ENCODE data around the gene EWSR1.

Gene EWSR1

DNA sequence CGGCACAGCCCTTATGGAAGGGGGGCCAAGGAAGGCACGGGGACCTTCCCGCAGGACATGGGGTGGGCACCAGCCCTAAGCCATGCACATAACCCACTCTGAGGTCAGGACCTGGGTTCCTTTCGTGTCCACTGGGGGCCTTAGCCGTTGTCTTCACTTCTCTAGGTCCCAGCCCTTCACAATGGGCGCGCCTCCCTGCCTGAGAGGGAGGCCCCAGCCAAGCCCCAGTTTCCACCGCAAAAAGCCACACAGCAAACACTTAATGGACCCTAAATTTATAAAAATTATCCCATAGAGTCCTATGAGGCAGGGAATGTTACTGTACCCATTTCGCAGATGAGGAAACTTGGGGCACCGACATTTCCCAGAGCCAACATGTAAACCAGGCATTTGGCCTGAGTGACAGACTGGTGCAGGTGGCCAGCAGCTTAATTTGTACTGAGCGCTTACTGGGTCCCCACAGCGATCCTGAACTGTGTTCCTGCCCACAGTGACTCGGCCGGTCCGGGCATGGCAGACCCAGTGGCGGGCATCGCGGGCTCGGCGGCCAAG is 39.6 kb downstream of the EWSR1 start:
- no peak for DNase-seq

DNA sequence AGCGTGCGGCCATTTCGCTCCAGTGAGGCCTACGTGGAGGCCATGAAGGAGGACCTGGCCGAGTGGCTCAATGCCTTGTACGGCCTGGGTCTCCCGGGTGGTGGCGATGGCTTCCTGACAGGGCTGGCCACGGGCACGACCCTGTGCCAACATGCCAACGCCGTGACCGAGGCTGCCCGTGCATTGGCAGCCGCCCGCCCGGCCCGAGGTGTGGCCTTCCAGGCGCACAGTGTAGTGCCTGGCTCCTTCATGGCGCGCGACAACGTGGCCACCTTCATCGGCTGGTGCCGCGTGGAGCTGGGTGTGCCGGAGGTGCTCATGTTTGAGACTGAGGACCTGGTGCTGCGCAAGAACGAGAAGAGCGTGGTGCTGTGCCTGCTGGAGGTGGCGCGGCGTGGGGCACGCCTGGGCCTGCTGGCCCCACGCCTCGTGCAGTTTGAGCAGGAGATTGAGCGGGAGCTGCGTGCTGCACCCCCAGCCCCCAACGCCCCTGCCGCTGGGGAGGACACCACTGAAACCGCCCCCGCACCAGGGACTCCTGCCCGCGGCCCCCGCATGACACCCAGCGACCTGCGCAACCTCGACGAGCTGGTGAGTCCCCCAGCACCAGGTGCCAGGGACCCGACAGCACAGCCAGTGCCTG is 40.2 kb downstream of the EWSR1 start:
- no peak for DNase-seq

DNA sequence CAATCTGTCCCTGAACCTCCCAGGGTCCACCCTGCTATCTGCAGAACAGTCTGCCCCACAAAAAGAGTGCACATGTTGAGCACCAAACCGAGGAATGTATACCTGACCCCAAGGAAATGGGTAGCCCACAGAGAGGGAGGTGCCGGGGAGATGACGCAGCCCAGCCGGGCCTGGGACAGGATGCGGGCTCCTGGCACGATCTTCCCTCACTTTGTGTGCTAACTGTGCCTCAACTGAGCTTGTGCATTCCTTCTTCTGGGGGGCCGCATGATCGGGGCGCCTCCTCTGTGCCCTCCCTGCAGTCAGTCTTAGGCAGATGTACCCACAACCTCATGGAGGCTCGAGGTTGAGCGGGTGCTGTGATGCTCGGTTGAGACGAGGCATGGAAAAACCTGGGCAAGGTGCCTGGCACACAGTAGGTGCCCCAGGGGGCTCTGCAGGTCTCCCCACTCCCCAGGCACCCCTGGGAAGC is 40.8 kb downstream of the EWSR1 start:
- DNase-seq = no peak

DNA sequence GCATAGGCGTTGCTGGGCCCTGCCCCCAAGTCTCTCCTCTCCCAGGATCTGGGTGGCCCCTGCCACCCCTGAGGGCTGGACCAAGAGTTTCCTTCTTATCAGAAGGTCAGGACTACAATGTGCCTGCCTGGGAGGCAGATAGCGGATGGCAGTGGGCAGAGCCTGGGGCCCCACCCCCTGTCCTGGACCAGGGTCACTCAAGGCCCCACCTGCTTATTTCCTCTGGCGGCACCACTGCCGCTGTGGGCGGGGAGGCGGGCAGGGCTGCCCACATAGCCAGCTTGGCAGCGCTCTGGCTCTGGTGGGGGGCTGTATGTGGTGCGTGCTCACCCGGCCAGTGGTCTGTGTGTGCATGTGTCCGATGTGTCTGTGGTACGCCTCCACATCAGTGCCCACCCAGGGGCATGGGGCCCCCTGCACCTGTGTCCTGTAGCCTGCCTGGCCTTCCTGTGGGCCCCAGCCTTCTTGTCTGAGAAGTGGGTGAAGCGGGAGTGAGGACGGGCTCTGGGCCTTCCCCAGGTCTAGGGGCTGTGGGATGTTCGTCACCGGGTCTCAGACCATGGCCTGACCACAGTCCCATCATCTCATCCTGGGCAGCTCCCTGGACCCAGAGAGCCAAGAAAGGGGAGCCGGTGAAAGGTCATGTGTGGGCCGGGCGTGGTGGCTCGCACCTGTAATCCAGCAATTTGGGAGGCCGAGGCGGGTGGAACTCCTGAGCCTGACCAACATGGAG is 41.4 kb downstream of the EWSR1 start:
- no peak for DNase-seq

DNA sequence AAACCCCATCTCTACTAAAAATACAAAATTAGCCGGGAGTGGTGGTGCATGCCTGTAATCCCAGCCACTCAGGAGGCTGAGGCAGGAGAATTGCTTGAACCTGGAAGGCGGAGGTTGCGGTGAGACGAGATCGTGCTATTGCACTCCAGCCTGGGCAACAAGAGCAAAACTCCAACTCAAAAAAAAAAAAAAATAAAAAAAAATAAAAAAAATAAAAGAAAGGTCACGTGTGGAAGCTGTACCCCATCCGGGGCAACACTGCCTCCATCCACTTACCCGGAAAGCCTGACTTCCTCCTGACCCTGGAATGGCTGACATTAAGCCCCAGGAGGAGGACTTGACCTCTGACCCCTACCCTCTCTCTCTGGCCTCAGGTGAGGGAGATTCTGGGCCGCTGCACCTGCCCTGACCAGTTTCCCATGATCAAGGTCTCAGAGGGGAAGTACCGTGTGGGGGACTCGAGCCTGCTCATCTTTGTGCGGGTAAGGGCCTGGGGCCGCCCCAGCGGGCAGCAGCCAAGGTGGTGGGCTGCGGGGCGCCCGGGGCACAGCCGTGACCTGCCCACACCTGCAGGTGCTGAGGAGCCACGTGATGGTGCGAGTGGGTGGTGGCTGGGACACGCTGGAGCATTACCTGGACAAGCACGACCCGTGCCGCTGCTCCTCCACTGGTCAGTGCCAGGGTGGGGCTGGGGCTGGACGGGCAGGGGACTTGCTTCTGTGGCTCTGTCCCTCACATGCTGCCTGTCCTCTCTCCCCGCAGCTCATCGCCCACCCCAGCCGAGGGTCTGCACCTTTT is 42.2 kb downstream of the EWSR1 start:
- DNase-seq = no peak

DNA sequence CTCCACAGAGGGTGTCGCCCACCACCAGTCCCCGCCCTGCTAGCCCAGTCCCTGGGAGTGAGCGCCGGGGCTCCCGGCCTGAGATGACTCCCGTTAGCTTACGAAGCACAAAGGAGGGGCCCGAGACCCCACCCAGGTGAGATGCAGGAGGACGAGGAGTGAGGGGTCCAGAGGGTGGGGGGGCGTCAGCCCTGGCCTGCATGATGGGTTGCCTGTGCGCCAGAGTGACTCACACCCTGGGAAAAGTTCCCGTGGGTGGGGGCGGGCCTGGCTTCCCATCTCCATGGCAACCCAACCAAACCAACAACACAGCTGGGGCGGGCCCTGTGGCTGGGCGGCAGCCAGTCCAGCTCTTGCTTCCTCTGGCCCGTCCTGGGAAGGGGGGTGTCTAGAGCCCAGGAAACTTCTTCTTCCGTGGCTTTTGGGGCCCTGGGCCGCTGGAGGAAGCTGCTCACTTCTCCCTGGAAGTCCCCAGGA is 42.8 kb downstream of the EWSR1 start:
- peak; percentile 63 for DNase-seq

DNA sequence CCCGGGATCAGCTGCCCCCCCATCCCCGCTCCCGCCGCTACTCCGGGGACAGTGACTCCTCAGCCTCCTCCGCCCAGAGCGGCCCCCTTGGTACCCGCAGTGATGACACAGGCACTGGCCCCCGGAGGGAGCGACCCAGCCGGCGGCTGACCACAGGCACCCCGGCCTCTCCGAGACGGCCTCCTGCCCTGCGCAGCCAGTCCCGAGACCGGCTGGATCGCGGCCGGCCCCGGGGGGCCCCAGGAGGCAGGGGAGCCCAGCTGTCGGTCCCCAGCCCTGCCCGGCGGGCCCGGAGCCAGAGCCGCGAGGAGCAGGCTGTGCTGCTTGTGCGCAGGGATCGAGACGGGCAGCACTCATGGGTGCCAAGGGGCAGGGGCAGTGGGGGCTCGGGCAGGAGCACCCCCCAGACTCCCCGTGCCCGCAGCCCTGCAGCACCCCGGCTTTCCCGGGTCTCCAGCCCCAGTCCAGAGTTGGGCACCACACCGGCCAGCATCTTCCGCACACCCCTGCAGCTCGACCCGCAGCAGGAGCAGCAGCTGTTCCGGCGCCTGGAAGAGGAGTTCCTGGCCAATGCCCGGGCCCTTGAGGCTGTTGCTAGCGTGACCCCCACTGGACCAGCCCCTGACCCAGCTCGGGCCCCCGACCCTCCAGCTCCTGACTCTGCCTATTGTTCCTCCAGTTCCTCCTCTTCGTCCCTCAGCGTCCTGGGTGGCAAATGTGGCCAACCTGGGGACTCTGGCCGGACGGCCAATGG is 43.6 kb downstream of the EWSR1 start:
- no peak for DNase-seq

DNA sequence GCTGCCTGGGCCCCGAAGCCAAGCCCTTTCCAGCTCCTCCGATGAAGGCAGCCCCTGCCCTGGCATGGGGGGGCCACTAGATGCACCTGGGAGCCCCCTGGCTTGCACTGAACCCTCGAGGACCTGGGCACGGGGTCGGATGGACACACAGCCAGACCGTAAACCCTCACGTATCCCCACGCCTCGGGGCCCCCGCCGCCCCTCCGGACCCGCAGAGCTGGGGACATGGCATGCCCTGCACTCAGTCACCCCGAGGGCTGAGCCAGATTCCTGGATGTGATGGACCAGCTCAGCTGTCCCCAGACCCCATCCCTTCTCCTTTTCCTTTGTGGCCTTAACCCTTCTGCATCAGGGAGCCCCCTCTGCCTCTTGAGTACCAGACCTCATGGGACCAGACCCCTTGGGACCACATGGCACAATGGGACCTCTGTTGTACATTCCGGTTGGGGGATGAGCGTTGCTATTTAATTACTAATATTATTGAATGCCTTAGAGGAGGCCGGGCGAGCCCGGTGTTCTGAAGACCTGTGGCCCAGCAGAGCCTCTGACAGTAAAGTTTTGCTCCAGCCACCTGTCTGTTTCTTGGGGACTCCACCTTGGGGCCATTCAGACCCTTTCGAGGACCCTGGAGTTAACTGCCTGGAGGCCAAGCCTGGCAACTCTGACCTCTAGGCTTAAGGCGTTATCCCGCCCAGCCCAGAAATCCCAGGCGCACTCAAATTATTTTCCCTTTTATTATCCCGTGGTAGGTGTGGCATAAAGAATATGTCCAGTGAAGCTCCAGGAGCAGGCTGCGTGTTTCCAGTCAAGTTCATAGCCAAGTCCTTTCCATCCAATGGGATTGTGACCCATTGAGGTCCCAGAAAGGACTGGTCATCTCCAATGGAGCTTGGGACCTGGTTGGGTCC is 44.4 kb downstream of the EWSR1 start:
- no peak for DNase-seq

DNA sequence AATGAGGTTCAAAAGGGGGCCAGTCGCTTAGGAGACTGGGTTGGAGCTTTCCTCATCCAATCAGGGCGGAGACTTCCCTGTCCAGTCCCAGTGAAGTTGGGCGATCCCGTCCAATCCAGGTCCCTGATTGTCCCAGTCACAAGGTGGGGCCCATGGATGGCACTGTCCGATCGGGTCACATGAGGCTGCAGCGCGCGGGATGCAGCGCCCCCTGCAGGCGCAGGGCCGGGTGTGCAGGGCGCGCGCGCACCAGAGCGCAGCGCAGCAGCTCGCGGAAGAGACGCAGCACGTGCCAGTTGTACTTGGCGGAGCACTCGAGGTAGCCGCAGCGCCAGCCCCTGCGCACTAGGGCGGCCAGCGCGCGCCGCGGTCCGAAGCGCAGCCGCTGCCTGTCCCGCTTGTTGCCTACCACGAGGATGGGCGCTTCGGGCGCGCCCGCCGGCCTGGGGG is 45.1 kb downstream of the EWSR1 start:
- peak; percentile 40 for DNase-seq

DNA sequence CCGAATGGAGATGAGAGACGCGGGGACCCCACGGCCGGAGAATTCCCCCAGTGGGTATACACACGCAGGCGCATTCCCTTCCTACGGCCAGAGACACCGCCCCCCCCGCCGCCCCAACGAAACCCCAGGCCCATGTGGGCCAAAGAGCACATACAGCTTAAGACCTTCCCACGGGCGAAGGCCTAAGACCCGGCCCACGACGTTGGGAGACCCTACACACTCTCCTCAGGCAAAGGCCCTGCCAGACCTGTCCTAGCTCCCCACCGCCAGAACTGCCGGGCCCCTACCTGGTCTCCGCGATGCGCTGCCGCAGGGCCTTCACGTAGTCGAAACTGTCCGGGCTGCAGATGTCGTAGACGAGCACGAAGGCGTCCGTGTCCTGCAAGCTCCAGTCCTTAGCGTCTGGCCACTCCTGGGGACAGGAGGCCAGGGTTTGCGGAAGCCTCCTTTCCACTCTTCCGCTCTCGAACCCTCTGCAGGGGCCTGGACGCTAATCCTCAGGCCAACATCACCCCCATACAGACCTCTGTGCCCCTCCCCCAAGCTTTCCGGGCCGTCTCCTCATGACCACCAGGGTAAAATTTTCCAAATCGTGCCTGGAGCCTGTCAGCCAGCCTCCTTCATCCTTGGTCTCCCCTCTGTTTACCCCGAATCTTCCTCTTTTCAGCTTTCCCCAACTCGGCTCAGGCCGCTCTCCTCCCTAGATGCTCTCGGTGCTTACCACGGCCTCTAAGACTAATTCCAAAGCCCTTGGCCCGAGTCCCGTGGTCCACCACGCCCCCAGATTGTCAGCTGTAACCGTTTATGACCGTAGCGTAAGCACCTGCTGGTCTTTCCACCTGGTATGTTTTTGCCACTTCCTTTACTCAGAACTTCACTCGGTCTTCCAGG is 45.8 kb downstream of the EWSR1 start:
- DNase-seq = no peak

DNA sequence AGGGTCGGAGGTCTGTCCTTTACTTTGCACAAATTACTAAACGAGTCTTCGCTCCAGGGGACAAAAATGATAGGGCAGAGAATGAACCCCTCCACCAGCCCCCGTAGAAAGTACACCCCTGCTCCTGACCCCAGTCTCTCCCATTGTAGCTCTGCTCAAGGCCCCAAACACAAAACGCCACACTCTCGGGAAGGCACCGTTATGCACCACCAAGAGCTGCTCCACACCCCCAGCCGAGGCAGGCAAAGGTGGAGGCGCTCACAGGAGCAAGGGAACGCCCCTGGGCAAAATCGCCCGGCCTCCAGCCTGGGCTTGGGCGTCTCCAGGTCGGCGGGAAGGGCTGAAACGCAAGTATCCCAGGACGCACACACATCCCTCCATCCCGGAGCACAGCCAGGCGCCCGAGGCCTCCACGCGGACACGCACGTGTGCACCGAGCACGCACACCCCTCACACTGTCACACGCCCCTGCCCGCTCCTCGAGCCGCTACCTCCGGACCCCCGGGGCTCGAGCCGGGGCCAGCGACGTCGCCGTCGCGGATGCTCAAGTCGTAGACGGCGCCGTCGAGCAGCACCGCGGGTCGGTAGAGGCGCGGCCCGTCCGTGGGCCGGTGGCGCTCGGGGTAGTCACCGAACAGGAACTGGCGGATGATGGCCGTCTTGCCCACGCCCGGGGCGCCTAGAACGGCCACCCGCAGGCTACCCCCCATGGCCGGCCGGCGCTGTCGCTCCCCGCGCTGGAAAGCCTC is 46.6 kb downstream of the EWSR1 start:
- no peak for DNase-seq

DNA sequence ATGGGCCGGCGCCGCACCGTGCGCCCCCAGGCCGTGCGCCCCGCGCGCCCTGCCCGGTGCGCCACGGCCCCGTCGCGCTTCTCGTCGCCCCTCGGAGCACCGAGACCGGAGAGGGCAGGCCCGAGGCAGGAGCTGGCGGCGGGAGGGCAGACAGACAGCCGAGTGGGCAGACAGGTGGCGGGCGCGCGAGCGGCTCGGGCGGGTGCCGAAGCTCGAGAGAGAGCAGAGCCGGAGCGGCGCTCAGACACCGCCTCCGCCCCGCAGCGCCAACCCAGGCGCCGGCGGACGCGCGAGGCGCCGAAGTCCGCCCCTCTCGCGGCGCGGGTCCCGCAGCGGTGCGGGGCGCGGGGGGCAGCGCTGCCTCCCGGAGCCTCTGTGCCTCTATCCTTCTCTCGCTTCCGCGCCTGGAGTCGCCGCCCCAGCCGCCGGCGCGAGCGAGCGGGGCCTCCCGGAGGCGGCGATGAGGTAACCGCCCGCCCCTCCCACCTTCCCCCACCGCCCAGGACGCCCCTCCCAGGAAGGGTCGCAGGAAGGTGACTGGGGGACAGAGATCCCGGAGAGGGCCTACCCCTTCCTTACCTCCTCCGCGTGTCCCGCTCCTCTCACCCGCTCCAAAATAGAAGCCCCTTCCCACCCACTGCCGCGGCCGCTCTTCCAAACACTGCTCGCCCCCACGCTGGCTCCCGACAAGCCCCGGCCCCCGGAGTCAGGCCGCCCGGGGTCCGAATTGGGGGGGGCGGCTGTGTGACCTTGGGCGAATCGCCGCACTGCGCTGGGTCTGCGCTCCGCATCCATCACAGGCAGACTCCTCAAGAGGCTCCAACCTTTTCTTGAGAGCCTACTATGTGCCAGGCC is 47.4 kb downstream of the EWSR1 start, which contains the start of gene RASL10A:
TSS of gene RASL10A (minus strand) at position 412 of the 855 bp plus-strand sequence. CDS start 451 bp downstream, outside the sequence.
- DNase-seq = no peak

DNA sequence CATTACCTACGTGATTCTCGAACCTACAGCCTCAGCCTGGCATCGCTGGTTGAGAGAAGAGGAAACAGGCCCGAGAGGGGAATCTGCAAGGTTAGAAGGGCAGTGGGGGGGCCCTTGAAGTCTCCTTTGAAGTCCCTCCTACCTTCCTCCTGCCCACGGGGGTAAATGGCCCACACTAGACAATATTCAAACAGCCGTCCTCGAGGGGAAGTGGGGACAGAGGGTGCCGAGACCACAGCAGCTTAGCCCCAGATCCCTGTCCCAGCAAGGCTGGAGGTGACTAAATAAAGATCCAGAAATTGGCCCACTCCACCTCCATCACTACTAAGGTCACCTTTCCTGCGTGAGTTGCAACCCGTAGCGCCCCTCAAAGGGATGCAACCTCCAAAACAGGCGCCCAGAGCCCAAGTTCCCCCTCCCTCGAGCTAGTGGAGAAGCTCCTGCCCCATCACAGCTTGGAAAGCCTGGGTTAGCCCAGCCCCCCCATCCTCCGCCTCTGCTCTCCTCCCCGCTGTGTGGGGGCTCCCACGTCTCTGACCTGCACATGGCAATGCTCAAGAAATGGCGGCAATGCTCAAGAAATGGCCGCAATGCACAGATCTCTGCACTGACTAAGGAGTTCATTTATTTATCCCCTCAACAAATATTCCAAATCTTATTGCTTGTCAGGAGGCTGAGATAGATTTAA is 48.2 kb downstream of the EWSR1 start:
- no peak for DNase-seq

DNA sequence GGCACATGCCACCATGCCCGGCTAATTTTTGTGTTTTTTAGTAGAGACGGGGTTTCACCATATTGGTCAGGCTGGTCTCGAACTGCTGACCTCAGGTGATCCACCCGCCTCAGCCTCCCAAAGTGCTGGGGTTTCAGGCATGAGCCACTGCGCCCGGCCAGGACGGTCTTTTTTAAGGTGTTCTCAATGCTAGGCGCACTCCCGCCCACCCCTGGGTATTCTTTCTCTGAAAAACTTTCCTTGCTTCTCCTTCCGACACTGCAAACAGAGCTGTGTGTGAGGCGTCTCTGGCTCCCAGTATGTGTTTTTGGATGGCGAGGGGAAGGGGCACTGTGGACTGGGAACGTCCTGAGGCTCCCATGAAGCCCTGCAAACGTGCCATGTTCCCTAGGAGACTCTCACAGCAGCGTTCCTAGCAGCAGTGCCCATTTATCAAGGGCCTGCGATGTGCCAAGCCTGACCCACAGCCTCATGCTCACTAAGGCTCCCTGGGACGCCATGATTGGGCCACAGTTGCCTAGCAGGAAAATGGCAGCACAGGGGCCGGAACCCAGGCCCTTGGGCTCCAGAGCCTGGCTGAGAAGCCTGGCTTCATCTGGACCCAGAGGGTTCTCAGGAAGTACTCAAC is 49.9 kb downstream of the EWSR1 start:
- no peak for DNase-seq

DNA sequence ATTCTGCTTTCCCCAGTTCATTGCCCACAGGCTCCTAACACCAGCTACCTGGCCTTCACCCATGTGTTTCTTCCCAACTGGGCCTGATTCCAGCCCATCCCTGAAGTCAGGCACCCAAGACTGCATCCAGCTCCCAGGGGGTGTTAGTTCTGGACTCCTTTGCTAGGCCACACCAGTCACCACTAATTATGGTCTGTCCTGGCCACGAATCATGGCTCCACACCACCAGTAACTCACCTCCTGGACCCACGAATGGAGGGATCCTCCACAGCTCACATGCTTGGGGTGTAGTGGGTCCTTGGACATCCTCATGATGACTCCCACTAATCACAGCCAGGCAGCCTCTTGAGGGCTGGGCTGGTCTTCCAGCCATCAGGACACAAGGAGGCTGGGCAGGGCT is 51.0 kb downstream of the EWSR1 start:
- DNase-seq = no peak

DNA sequence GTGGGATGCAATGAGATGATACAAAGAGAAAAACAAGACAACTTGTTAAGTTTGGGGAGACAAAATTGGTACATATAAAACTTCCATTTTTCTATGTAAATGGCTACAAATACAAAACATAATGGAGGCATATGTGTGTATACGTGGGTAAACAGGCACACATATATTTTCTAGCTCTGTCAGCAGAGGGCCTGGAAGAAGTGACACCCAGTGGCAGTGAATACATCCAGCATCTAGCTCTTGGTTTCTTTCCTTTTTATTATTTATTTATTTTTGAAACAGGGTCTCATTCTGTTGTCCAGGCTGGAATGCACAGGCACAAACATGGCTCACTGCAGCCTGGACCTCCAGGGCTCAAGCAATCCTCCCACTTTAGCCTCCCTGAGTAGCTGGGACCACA is 52.5 kb downstream of the EWSR1 start:
- DNase-seq = no peak

DNA sequence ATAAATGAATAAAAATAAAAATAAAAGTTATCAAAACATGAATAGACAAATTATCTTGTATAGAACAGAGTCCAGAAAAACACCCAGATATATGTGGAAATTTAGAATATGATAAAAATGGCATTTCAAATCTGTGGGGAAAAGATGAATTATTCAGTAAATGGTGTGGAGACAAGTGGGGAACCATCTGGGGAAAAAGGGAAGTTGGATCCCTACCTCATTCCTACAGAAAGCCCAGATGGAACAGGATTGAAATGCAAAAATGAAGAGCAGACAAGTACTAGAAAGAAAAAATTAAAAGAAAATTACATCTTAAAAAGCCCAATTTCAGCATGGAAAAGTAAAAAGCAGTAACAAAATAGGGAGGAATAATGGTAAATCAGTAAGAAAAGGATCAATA is 55.6 kb downstream of the EWSR1 start:
- no peak for DNase-seq

Data from stimulated activated CD4-positive, alpha-beta T cell treated with anti-CD3 and anti-CD28 coated beads, Interleukin-1b, Interleukin-23, amount 100 ng/mL, for 48 hours (primary cell).